GM19351 (cell line): ENCODE data around the gene TMA7.
"Not testable (repeated sequence)": the region's sequence is repeated elsewhere in the genome, so short reads cannot be mapped to it uniquely, and the experiment has no call there.

ENCODE experiments used
- ATAC-seq: cut with Tn5 transposase; IDR thresholded peaks from one replicate; pipeline ENCODE4 v1.9.1; 2021; ENCODE audit warnings: mild to moderate bottlenecking, moderate library complexity; ENCODE audit not compliant: unreplicated experiment

The TMA7 gene

GRCh38 chr3:48465531-48466378 lies 25.7 kb downstream of the TMA7 start:
- ATAC-seq = peak; percentile 94

GRCh38 chr3:48466386-48467109 lies 26.5 kb downstream of the TMA7 start:
- ATAC-seq = peak; percentile 27

- ATAC-seq = no peak
Observed at GRCh38 chr3:48467110-48467454, 27.0 kb downstream of the TMA7 start.

GRCh38 chr3:48467473-48468267 lies 27.6 kb downstream of the TMA7 start:
- ATAC-seq = no peak

GRCh38 chr3:48468329-48468731 lies 28.3 kb downstream of the TMA7 start:
- no peak for ATAC-seq

GRCh38 chr3:48469046-48469915 lies 29.2 kb downstream of the TMA7 start:
- ATAC-seq = no peak

- no peak for ATAC-seq
Observed at GRCh38 chr3:48470286-48470685, 30.2 kb downstream of the TMA7 start.

- peak; percentile 31 for ATAC-seq
Observed at GRCh38 chr3:48472673-48472922, 32.5 kb downstream of the TMA7 start.

GRCh38 chr3:48472923-48473616 lies 33.0 kb downstream of the TMA7 start:
- ATAC-seq = peak; percentile 83

- ATAC-seq = no peak
Observed at GRCh38 chr3:48473617-48473952, 33.5 kb downstream of the TMA7 start.

- not testable (repeated sequence) for ATAC-seq
Observed at GRCh38 chr3:48474031-48474430, 34.0 kb downstream of the TMA7 start.

- no peak for ATAC-seq
Observed at GRCh38 chr3:48474619-48475018, 34.6 kb downstream of the TMA7 start.

GRCh38 chr3:48475188-48475587 lies 35.1 kb downstream of the TMA7 start:
- ATAC-seq = no peak

- no peak for ATAC-seq
Observed at GRCh38 chr3:48476426-48477053, 36.5 kb downstream of the TMA7 start.

- no peak for ATAC-seq
Observed at GRCh38 chr3:48477959-48478520, 38.0 kb downstream of the TMA7 start.

GRCh38 chr3:48478626-48479555 lies 38.8 kb downstream of the TMA7 start:
- no peak for ATAC-seq

- ATAC-seq = not testable (repeated sequence)
Observed at GRCh38 chr3:48480891-48481290, 40.8 kb downstream of the TMA7 start.

- ATAC-seq = not testable (repeated sequence)
Observed at GRCh38 chr3:48482822-48483221, 42.8 kb downstream of the TMA7 start.
